ENCODE measurements around the gene UGGT2.

GRCh38 chr13:95805921-95806320 lies 247.3 kb downstream of the UGGT2 start:
- TF ChIP-seq CTCF (conservative IDR thresholded peaks at IDR 0.05; ENCODE audit: low read length) (no peak), EZH2phosphoT487 (IDR thresholded peaks at IDR 0.05; ENCODE audit: borderline replicate concordance, low read depth, low read length) (no peak)

All from OCI-LY7 (cell line).